Measurements from ENCODE around the gene SOX10.

Gene SOX10

GRCh38 chr22:37991731-37992442 lies 7.5 kb upstream of the SOX10 start:
- WGBS (ENCODE audit: extremely low coverage, insufficient coverage, low lambda C conversion rate), result no CpG with 5 or more reads among the region's 6 CpGs

GRCh38 chr22:37990862-37991261 lies 6.5 kb upstream of the SOX10 start:
- Histone ChIP-seq H3K18ac (ENCODE audit: low read length) (no peak overlapping the region), H4K8ac (ENCODE audit: low read depth, low read length) (no peak overlapping the region), H3K27me3 (ENCODE audit: insufficient read depth, low read length, poor library complexity) (no peaks in the 10 kb centered on the region), H3K79me1 (ENCODE audit: low read length) (no peaks in the 10 kb centered on the region), H3K4ac (ENCODE audit: low read depth, low read length) (no peak overlapping the region), H2AK5ac (ENCODE audit: low read length) (no peak overlapping the region), H3K4me1 (ENCODE audit: control insufficient read depth, low read depth, low read length) (no peaks in the 10 kb centered on the region), H3K56ac (ENCODE audit: low read length) (no peak overlapping the region), H3K79me2 (ENCODE audit: control insufficient read depth, insufficient read depth, low read length) (no peaks in the 10 kb centered on the region), H3K4me3 (ENCODE audit: low read length) (no peak overlapping the region), H2BK120ac (ENCODE audit: low read depth, low read length) (no peak overlapping the region), H3K36me3 (ENCODE audit: control insufficient read depth, insufficient read depth, low read length) (no peaks in the 10 kb centered on the region), H2BK15ac (replicated peaks; ENCODE audit: low read depth) (no peak overlapping the region), H2BK5ac (ENCODE audit: low read length) (no peak overlapping the region), H3K9ac (ENCODE audit: low read length) (no peak overlapping the region), H3K4me2 (ENCODE audit: low read length) (no peak overlapping the region), H3K27ac (ENCODE audit: low read depth, low read length) (no peak overlapping the region), H3K23ac (ENCODE audit: low read length) (no peak overlapping the region), H4K5ac (ENCODE audit: low read length) (no peak overlapping the region)
- DNase-seq, result no peak
- no CpG with 5 or more reads among the region's 7 CpGs for WGBS (ENCODE audit: extremely low coverage, insufficient coverage, low lambda C conversion rate)

More at GRCh38 chr22:37991731-37992442, 7.5 kb upstream of the SOX10 start:
- Histone ChIP-seq H2BK15ac (replicated peaks; ENCODE audit: low read depth) (no peak overlapping the region), H3K4me1 (ENCODE audit: control insufficient read depth, low read depth, low read length) (no peaks in the 10 kb centered on the region), H2BK120ac (ENCODE audit: low read depth, low read length) (no peak overlapping the region), H4K8ac (ENCODE audit: low read depth, low read length) (no peak overlapping the region), H3K36me3 (ENCODE audit: control insufficient read depth, insufficient read depth, low read length) (no peaks in the 10 kb centered on the region), H3K27me3 (ENCODE audit: insufficient read depth, low read length, poor library complexity) (no peaks in the 10 kb centered on the region), H3K4ac (ENCODE audit: low read depth, low read length) (no peak overlapping the region), H3K23ac (ENCODE audit: low read length) (no peak overlapping the region), H2BK5ac (ENCODE audit: low read length) (no peak overlapping the region), H3K18ac (ENCODE audit: low read length) (no peak overlapping the region), H3K9ac (ENCODE audit: low read length) (no peak overlapping the region), H3K79me1 (ENCODE audit: low read length) (no peaks in the 10 kb centered on the region), H2AK5ac (ENCODE audit: low read length) (no peak overlapping the region), H3K4me2 (ENCODE audit: low read length) (no peak overlapping the region), H3K27ac (ENCODE audit: low read depth, low read length) (no peak overlapping the region), H3K79me2 (ENCODE audit: control insufficient read depth, insufficient read depth, low read length) (no peaks in the 10 kb centered on the region), H3K56ac (ENCODE audit: low read length) (no peak overlapping the region), H3K4me3 (ENCODE audit: low read length) (no peak overlapping the region), H4K5ac (ENCODE audit: low read length) (no peak overlapping the region)
- DNase-seq, result no peak

DNA sequence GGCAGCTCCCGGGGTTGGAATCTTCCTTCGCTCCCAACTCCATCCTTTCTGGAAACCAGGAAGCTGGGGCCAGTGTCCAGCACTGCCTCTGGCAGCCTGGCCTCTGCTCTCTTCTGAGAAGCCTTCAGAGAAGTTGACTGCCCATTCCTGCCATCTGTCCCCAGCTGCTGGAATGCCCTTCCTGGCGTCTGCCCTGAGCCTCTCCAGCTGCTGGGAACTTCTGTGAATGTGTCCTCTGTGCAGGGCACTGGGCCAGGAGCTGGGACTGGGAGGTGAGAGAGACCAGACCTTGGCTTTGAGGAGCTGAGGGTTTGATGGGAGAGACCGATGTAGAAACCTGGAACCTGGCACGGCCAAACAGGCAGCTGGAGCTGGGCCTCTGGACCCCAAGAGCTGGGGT lies 5.9 kb upstream of the SOX10 start:
- H2AK5ac ChIP-seq (ENCODE audit: low read length), result no peak overlapping the region
- H3K79me1 ChIP-seq (ENCODE audit: low read length), result no peaks in the 10 kb centered on the region
- no peak overlapping the region for H3K4ac ChIP-seq (ENCODE audit: low read depth, low read length)
- no peak overlapping the region for H3K9ac ChIP-seq (ENCODE audit: low read length)
- H3K23ac ChIP-seq (ENCODE audit: low read length), result no peak overlapping the region
- no peaks in the 10 kb centered on the region for H3K79me2 ChIP-seq (ENCODE audit: control insufficient read depth, insufficient read depth, low read length)
- no peaks in the 10 kb centered on the region for H3K27me3 ChIP-seq (ENCODE audit: insufficient read depth, low read length, poor library complexity)
- H3K4me3 ChIP-seq (ENCODE audit: low read length), result no peak overlapping the region
- no peaks in the 10 kb centered on the region for H3K36me3 ChIP-seq (ENCODE audit: control insufficient read depth, insufficient read depth, low read length)
- H3K4me1 ChIP-seq (ENCODE audit: control insufficient read depth, low read depth, low read length), result peaks cover 2% of the 10 kb centered on the region
- H2BK15ac ChIP-seq (replicated peaks; ENCODE audit: low read depth), result no peak overlapping the region
- H2BK120ac ChIP-seq (ENCODE audit: low read depth, low read length), result no peak overlapping the region
- no peak overlapping the region for H3K4me2 ChIP-seq (ENCODE audit: low read length)
- H2BK5ac ChIP-seq (ENCODE audit: low read length), result no peak overlapping the region
- no CpG with 5 or more reads among the region's 5 CpGs for WGBS (ENCODE audit: extremely low coverage, insufficient coverage, low lambda C conversion rate)
- no peak overlapping the region for H4K8ac ChIP-seq (ENCODE audit: low read depth, low read length)
- DNase-seq, result no peak
- no peak overlapping the region for H3K56ac ChIP-seq (ENCODE audit: low read length)
- no peak overlapping the region for H3K18ac ChIP-seq (ENCODE audit: low read length)
- no peak overlapping the region for H3K27ac ChIP-seq (ENCODE audit: low read depth, low read length)
- no peak overlapping the region for H4K5ac ChIP-seq (ENCODE audit: low read length)

- no peak overlapping the region for H3K9ac ChIP-seq (ENCODE audit: low read length)
- WGBS (ENCODE audit: extremely low coverage, insufficient coverage, low lambda C conversion rate), result no CpG with 5 or more reads among the region's 14 CpGs
- H2BK5ac ChIP-seq (ENCODE audit: low read length), result no peak overlapping the region
- no peak overlapping the region for H3K4ac ChIP-seq (ENCODE audit: low read depth, low read length)
- H4K8ac ChIP-seq (ENCODE audit: low read depth, low read length), result no peak overlapping the region
- H3K79me2 ChIP-seq (ENCODE audit: control insufficient read depth, insufficient read depth, low read length), result no peaks in the 10 kb centered on the region
- H2AK5ac ChIP-seq (ENCODE audit: low read length), result no peak overlapping the region
- no peaks in the 10 kb centered on the region for H3K79me1 ChIP-seq (ENCODE audit: low read length)
- no peak overlapping the region for H3K56ac ChIP-seq (ENCODE audit: low read length)
- H2BK120ac ChIP-seq (ENCODE audit: low read depth, low read length), result no peak overlapping the region
- H3K36me3 ChIP-seq (ENCODE audit: control insufficient read depth, insufficient read depth, low read length), result no peaks in the 10 kb centered on the region
- no peak overlapping the region for H3K18ac ChIP-seq (ENCODE audit: low read length)
- H3K23ac ChIP-seq (ENCODE audit: low read length), result no peak overlapping the region
- DNase-seq, result no peak
- H2BK15ac ChIP-seq (replicated peaks; ENCODE audit: low read depth), result no peak overlapping the region
- no peaks in the 10 kb centered on the region for H3K27me3 ChIP-seq (ENCODE audit: insufficient read depth, low read length, poor library complexity)
- H3K4me3 ChIP-seq (ENCODE audit: low read length), result no peak overlapping the region
- H3K4me1 ChIP-seq (ENCODE audit: control insufficient read depth, low read depth, low read length), result peaks cover 10% of the 10 kb centered on the region
- H4K5ac ChIP-seq (ENCODE audit: low read length), result no peak overlapping the region
- H3K4me2 ChIP-seq (ENCODE audit: low read length), result no peak overlapping the region
- no peak overlapping the region for H3K27ac ChIP-seq (ENCODE audit: low read depth, low read length)
Observed at GRCh38 chr22:37989146-37990045, 5.0 kb upstream of the SOX10 start.

GRCh38 chr22:37986371-37986770 lies 2.0 kb upstream of the SOX10 start:
- no peak for DNase-seq
- H3K23ac ChIP-seq (ENCODE audit: low read length), result no peak overlapping the region

More at GRCh38 chr22:37986371-37986770, 2.0 kb upstream of the SOX10 start:
- Histone ChIP-seq H3K4me1 (ENCODE audit: control insufficient read depth, low read depth, low read length) (peaks cover 10% of the 10 kb centered on the region), H2AK5ac (ENCODE audit: low read length) (no peak overlapping the region), H3K4me3 (ENCODE audit: low read length) (no peak overlapping the region), H2BK15ac (replicated peaks; ENCODE audit: low read depth) (no peak overlapping the region), H4K5ac (ENCODE audit: low read length) (no peak overlapping the region), H3K4ac (ENCODE audit: low read depth, low read length) (no peak overlapping the region), H4K8ac (ENCODE audit: low read depth, low read length) (no peak overlapping the region), H3K9ac (ENCODE audit: low read length) (no peak overlapping the region), H3K4me2 (ENCODE audit: low read length) (no peak overlapping the region), H2BK5ac (ENCODE audit: low read length) (no peak overlapping the region), H2BK120ac (ENCODE audit: low read depth, low read length) (no peak overlapping the region), H3K56ac (ENCODE audit: low read length) (no peak overlapping the region), H3K79me2 (ENCODE audit: control insufficient read depth, insufficient read depth, low read length) (no peaks in the 10 kb centered on the region), H3K18ac (ENCODE audit: low read length) (no peak overlapping the region), H3K36me3 (ENCODE audit: control insufficient read depth, insufficient read depth, low read length) (no peaks in the 10 kb centered on the region), H3K79me1 (ENCODE audit: low read length) (no peaks in the 10 kb centered on the region), H3K27me3 (ENCODE audit: insufficient read depth, low read length, poor library complexity) (no peaks in the 10 kb centered on the region), H3K27ac (ENCODE audit: low read depth, low read length) (no peak overlapping the region)
- no CpG with 5 or more reads among the region's 7 CpGs for WGBS (ENCODE audit: extremely low coverage, insufficient coverage, low lambda C conversion rate)
